HG03025 (cell line): ENCODE data around the gene GAB1.

Source experiments
- ATAC-seq: cut with Tn5 transposase; IDR thresholded peaks from one replicate; pipeline ENCODE4 v1.9.1; 2021; ENCODE audit warnings: mild to moderate bottlenecking, moderate library complexity; ENCODE audit not compliant: unreplicated experiment, low FRiP score

GAB1 gene

GRCh38 chr4:143383005-143383574, 46.4 kb downstream of the GAB1 start:
- ATAC-seq, result no peak

GRCh38 chr4:143384381-143384994, 47.8 kb downstream of the GAB1 start:
- ATAC-seq, result no peak

DNA sequence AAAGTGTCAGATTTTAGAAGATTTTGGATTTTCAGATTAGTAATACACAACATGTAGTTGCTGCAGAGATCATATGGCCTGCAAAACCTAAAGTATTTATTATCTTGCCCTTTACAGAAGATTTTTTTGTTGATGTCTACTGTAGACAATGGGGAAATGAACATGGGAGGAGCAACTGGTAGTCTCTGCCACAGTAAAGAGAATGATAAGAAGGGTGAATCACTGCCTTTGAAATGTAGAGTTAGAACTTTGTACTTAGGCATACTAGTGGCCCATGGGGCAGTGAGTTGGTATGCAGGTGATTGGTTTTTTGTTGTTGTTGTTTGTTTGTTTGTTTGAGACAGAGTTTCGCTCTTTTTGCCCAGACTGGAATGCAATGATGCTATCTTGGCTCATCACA, 50.1 kb downstream of the GAB1 start:
- ATAC-seq, result no peak

GRCh38 chr4:143389579-143390195, 53.0 kb downstream of the GAB1 start:
- ATAC-seq, result no peak

- no peak for ATAC-seq
Measured at GRCh38 chr4:143390764-143391163, 54.1 kb downstream of the GAB1 start.

GRCh38 chr4:143391261-143391660, 54.6 kb downstream of the GAB1 start:
- no peak for ATAC-seq

- ATAC-seq, result no peak
Measured at GRCh38 chr4:143391895-143392294, 55.2 kb downstream of the GAB1 start.

- no peak for ATAC-seq
Measured at GRCh38 chr4:143393195-143393594, 56.5 kb downstream of the GAB1 start.

DNA sequence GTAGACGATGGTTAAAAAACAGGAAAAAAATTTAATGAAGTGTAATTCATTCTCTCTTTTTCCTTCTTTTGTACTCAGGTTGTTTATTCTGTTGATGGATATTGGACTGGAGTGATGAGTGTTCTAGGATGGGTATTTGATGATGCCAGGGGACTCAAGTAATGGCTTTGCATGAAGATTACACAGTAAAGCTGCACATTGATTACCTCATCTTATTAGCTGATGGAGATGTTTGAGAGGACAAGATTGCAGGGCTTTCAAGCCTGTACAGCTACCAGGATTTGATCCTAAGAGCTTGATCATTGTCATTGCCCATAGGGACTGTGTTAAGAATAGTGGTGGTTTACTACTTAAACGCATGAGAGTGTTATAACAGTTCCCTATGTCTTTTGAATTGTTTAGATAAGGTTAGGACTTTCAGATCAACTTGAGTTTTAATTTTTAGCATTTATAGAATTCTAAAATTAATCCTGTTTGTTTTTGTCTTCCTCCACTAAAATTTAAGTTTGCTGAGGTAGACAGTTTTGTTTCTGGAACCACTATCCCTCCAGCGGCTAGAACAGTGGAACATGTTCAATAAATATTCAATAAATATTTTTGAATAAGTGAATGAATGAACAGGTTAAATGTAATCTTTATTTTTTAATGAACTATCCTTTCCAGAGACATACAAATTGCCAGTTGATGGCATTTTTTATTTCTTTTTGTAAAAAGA, 58.2 kb downstream of the GAB1 start:
- no peak for ATAC-seq

DNA sequence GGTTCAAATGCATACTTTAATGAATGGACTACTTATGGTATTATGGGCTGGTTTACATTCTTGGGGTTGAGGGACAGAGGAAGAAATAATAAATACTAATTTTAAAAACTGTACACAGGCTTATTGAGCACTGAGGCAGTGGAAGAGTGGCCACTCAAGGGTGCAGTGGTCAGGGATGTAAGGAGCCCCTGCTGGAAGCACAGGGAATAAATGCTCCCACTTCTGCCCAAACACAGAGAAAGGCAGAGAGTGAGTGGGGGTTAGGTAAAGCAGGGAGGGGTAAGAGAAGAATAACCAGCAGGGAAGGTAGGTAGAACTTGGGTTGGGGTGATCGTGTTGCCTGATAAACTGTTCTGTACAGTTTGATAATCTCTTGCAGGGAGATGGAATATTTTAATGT, 60.0 kb downstream of the GAB1 start:
- ATAC-seq, result no peak

- ATAC-seq, result no peak
Measured at GRCh38 chr4:143397335-143397734, 60.7 kb downstream of the GAB1 start.

DNA sequence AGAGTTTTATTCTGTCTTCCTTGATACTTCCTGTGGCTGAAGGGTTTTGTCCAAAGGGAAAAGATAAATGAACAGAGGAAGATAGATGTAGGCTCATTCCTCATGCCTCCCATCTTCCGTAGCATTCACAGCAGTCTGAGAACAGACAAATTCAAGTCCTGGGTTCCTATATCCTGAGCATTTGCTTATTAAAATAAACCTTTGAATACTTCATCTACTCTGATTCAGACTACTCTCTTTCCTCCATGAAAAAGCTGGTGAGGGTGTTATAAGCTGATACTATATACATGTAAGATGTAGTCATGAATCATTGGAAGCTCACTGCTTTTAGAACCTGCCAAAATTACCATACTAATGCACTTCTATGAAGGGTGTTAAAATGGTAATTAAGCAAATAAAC, 61.2 kb downstream of the GAB1 start:
- ATAC-seq, result no peak

- peak; percentile 55 for ATAC-seq
Measured at GRCh38 chr4:143399113-143399949, 62.7 kb downstream of the GAB1 start.

DNA sequence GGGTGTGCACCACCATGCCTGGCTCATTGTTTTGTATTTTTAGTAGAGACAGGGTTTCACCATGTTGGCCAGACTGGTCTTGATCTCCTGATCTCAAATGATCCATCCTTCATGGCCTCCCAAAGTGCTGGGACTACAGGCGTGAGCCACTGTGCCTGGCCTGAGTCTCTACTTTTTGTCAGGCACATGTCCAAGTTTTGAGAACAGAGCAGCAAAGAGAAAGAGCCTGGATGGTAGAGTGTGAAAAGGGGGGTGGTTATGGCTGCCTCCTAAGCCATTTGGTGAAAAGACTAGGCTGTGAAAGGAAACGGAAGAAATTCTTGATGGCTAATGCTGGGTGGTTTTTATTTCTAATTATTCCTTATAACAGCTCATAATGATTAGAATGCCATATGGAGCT, 63.4 kb downstream of the GAB1 start:
- no peak for ATAC-seq

DNA sequence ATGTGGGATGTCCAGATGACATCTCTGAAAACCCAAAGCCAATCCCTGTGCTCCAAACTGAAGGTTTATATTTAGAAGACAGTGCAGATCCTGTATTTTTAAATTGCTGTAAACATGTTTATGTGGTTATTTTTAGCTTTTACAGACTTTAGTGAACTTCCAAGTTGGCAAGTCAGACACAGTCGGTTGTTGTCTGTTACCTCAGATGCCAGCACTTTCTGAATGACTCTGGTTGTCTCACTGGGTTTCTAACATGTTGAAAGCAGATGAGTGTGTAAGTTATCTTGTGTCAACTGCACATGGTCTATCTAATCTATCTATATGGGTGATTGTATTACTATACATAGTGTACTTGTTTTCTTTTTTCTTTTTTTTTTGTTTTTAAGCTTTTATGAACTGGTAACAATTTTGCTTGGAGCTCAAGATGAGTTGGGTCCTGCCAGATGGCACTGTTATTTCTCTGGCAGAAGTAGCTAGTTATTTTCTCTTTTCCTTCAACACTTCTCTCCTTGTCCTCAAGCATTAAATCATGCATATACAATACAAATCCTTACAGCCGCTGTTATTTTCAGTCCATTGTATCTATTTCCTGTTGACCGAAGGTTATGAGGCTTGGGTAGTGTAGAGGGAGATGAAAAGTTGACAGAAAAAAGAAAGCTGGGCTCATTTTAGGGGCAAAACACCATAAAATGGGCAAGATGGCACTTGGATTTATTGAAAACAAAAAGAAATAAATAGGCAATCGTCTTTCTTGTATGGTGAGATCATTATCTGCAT, 66.3 kb downstream of the GAB1 start:
- no peak for ATAC-seq

GRCh38 chr4:143403553-143403820, 66.8 kb downstream of the GAB1 start:
- ATAC-seq, result no peak

DNA sequence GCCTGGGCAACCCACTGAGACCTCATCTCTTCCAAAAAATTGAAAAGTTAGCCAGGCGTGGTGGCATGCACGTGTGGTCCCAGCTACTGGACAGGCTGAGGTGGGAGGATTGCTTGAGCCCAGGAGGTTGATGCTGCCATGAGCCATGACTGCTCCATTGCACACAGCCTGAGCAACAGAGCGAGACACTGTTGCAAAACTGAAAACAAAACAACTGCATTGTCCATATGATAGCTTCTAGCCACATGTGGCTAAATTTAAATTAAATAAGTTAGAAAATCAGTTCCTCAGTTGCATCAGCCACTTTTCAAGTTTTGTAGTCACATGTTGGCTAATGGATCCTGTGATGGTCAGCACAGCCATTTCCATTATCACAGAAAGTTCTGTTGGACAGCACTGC, 67.9 kb downstream of the GAB1 start:
- peak; percentile 96 for ATAC-seq

GRCh38 chr4:143405075-143405730, 68.5 kb downstream of the GAB1 start:
- no peak for ATAC-seq

- no peak for ATAC-seq
Measured at GRCh38 chr4:143406523-143406922, 69.8 kb downstream of the GAB1 start.

DNA sequence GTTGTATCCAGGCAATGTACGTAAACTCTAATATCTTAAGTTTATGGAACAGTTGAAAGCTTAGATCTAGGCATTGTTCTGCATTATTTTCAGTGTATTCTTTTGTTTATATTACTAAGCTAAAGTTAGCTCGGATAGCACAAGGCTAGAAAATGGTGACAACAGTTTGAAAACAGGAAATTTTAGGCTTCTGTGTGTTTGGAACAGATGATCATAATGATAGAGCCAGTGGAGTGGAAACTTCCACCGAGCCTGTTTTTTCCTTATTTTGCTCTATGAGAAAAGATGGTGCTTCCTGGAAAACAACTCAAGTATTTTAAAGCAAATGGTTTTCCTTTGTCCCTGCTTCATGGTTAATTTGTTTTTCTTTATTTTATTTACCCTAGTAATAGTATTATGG, 70.8 kb downstream of the GAB1 start:
- ATAC-seq, result no peak
